GM23338 (cell line): Measurements from ENCODE around the gene MRPL22. TPM values are rescaled to one million over a fixed set of nuclear protein-coding genes. Genes with fewer than 3 reads are reported as not detected.
"Not testable (repeated sequence)": the region's sequence is repeated elsewhere in the genome, so short reads cannot be mapped to it uniquely, and the experiment has no call there.

Experiments used
- ATAC-seq: fragments of 200-7000 bp; cut with Tn5 transposase; 3 replicates; pipeline ENCODE4 v1.9.1; 2020
- DNase-seq: peaks from one replicate; pipeline ENCODE4 v3.0.0-alpha.2; 2015; ENCODE audit warnings: low spot score
- H2AFZ ChIP-seq: fragments of 200-600 bp; sonication (generic); 2 replicates; pipeline ENCODE4 v1.8.0; 2016; ENCODE audit warnings: antibody characterized with exemption, mild to moderate bottlenecking, moderate library complexity
- H3F3A ChIP-seq: fragments of 200-600 bp; sonication (generic); replicated peaks from 2 replicates; pipeline ENCODE4 v1.8.0; 2017; ENCODE audit warnings: antibody characterized with exemption, mixed run types, low read depth
- H3K27ac ChIP-seq: fragments of 200-600 bp; sonication (generic); 2 replicates; pipeline ENCODE4 v1.6.1; 2016; ENCODE audit warnings: low read depth
- H3K27me3 ChIP-seq: fragments of 200-600 bp; sonication (generic); 2 replicates; pipeline ENCODE4 v1.8.0; 2016; ENCODE audit warnings: mild to moderate bottlenecking, mixed run types, moderate library complexity; ENCODE audit not compliant: insufficient read depth
- H3K36me3 ChIP-seq: fragments of 200-600 bp; sonication (generic); 2 replicates; pipeline ENCODE4 v1.8.0; 2016; ENCODE audit warnings: mild to moderate bottlenecking; ENCODE audit not compliant: insufficient read depth
- H3K4me1 ChIP-seq: fragments of 200-600 bp; sonication (generic); 2 replicates; pipeline ENCODE4 v1.8.0; 2016; ENCODE audit warnings: mild to moderate bottlenecking, moderate library complexity; ENCODE audit not compliant: insufficient read depth
- H3K4me2 ChIP-seq: fragments of 200-600 bp; sonication (generic); 2 replicates; pipeline ENCODE4 v1.7.1; 2017; ENCODE audit warnings: mixed run types
- H3K4me3 ChIP-seq: fragments of 200-600 bp; sonication (generic); 2 replicates; pipeline ENCODE4 v1.6.1; 2016; ENCODE audit warnings: mixed run types
- H3K79me2 ChIP-seq: fragments of 200-600 bp; sonication (generic); replicated peaks from 2 replicates; pipeline ENCODE4 v1.8.0; 2017; ENCODE audit warnings: mild to moderate bottlenecking; ENCODE audit not compliant: insufficient read depth
- H3K9me2 ChIP-seq: fragments of 200-600 bp; sonication (generic); 2 replicates; pipeline ENCODE4 v1.8.0; 2017; ENCODE audit not compliant: insufficient read depth
- H4K20me1 ChIP-seq: fragments of 200-600 bp; sonication (generic); replicated peaks from 2 replicates; pipeline ENCODE4 v1.8.0; 2017; ENCODE audit warnings: mild to moderate bottlenecking; ENCODE audit not compliant: insufficient read depth
- H3K27ac Mint-ChIP-seq: 2 replicates; pipeline ENCODE4 v1.8.0; 2020; ENCODE audit warnings: inconsistent platforms, mild to moderate bottlenecking, moderate library complexity, mixed read lengths
- H3K27me3 Mint-ChIP-seq: 3 replicates; pipeline ENCODE4 v1.8.0; 2022; ENCODE audit warnings: low read depth, mild to moderate bottlenecking, moderate library complexity, mixed read lengths, inconsistent platforms; ENCODE audit not compliant: insufficient read depth, poor library complexity
- H3K36me3 Mint-ChIP-seq: 3 replicates; pipeline ENCODE4 v1.8.0; 2021; ENCODE audit warnings: low read depth, mild to moderate bottlenecking, inconsistent platforms, moderate library complexity, mixed read lengths
- H3K4me1 Mint-ChIP-seq: 3 replicates; pipeline ENCODE4 v1.8.0; 2020; ENCODE audit warnings: mild to moderate bottlenecking, inconsistent platforms, mixed read lengths
- H3K4me3 Mint-ChIP-seq: 3 replicates; pipeline ENCODE4 v1.8.0; 2021; ENCODE audit warnings: moderate library complexity, mild to moderate bottlenecking, inconsistent platforms, mixed read lengths
- H3K9me3 Mint-ChIP-seq: 3 replicates; pipeline ENCODE4 v1.8.0; 2020; ENCODE audit warnings: moderate library complexity, mild to moderate bottlenecking, inconsistent platforms, mixed read lengths
- EZH2 ChIP-seq: fragments of 200-600 bp; sonication (generic); IDR thresholded peaks from one replicate; pipeline ENCODE4 v1.8.0; 2017; ENCODE audit warnings: antibody characterized with exemption, mild to moderate bottlenecking, low read depth; ENCODE audit not compliant: unreplicated experiment
- NANOG ChIP-seq: IDR thresholded peaks from 2 replicates; pipeline ENCODE4 v1.6.1; 2016; ENCODE audit warnings: antibody characterized with exemption, borderline replicate concordance
- STAT1 ChIP-seq: IDR thresholded peaks from one replicate; pipeline ENCODE4 v1.6.1; 2016; ENCODE audit warnings: antibody characterized with exemption; ENCODE audit not compliant: unreplicated experiment
- polyA plus RNA-seq: library from polyadenylated mRNA; unstranded; fragments of >200 nt; fragmentation: Nextera tagmentation; extraction: Ambion mirVana; gene quantifications from 2 replicates; pipeline ENCODE4 v1.2.1, GENCODE V29; 2016
- total RNA-seq: library from RNA; depleted of rRNA; stranded (reverse); fragments of >200 nt; shearing (Covaris generic); gene quantifications from 2 replicates; pipeline ENCODE4 v1.2.3, GENCODE V29; 2014
- TF ChIP-seq, protein P1 (sequence below): fragments of 250-450 bp; sonication (Bioruptor Pico); IDR thresholded peaks from 2 replicates; pipeline ENCODE4 v1.5.0; 2020; ENCODE audit warnings: mild to moderate bottlenecking, moderate library complexity
- TF ChIP-seq, protein P2 (sequence below): IDR thresholded peaks from 2 replicates; pipeline ENCODE4 v1.6.1; 2016; ENCODE audit warnings: antibody characterized with exemption

The MRPL22 gene
- total and polyA plus RNA-seq, 2 experiments from 2014 or later: 32.1 to 256 TPM

DNA sequence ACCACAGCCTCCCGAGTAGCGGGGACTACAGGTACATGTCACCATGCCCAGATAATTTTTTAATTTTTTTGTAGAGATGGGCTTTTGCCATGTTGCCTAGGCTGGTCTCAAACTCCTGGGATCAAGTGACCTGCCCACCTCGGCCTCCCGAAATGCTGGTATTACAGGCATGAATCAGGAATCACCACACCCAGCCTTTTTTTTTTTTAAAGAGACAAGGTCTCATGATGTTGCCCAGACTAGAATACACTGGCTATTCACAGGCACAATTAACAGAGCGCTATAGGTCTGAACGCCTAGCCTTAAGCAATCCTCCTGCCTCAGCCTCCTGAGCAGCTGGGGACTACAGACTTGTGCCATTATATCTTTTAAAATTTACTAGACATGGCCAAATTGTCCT is 39.0 kb upstream of the MRPL22 start (continued):
- TF ChIP-seq, protein P1, sequence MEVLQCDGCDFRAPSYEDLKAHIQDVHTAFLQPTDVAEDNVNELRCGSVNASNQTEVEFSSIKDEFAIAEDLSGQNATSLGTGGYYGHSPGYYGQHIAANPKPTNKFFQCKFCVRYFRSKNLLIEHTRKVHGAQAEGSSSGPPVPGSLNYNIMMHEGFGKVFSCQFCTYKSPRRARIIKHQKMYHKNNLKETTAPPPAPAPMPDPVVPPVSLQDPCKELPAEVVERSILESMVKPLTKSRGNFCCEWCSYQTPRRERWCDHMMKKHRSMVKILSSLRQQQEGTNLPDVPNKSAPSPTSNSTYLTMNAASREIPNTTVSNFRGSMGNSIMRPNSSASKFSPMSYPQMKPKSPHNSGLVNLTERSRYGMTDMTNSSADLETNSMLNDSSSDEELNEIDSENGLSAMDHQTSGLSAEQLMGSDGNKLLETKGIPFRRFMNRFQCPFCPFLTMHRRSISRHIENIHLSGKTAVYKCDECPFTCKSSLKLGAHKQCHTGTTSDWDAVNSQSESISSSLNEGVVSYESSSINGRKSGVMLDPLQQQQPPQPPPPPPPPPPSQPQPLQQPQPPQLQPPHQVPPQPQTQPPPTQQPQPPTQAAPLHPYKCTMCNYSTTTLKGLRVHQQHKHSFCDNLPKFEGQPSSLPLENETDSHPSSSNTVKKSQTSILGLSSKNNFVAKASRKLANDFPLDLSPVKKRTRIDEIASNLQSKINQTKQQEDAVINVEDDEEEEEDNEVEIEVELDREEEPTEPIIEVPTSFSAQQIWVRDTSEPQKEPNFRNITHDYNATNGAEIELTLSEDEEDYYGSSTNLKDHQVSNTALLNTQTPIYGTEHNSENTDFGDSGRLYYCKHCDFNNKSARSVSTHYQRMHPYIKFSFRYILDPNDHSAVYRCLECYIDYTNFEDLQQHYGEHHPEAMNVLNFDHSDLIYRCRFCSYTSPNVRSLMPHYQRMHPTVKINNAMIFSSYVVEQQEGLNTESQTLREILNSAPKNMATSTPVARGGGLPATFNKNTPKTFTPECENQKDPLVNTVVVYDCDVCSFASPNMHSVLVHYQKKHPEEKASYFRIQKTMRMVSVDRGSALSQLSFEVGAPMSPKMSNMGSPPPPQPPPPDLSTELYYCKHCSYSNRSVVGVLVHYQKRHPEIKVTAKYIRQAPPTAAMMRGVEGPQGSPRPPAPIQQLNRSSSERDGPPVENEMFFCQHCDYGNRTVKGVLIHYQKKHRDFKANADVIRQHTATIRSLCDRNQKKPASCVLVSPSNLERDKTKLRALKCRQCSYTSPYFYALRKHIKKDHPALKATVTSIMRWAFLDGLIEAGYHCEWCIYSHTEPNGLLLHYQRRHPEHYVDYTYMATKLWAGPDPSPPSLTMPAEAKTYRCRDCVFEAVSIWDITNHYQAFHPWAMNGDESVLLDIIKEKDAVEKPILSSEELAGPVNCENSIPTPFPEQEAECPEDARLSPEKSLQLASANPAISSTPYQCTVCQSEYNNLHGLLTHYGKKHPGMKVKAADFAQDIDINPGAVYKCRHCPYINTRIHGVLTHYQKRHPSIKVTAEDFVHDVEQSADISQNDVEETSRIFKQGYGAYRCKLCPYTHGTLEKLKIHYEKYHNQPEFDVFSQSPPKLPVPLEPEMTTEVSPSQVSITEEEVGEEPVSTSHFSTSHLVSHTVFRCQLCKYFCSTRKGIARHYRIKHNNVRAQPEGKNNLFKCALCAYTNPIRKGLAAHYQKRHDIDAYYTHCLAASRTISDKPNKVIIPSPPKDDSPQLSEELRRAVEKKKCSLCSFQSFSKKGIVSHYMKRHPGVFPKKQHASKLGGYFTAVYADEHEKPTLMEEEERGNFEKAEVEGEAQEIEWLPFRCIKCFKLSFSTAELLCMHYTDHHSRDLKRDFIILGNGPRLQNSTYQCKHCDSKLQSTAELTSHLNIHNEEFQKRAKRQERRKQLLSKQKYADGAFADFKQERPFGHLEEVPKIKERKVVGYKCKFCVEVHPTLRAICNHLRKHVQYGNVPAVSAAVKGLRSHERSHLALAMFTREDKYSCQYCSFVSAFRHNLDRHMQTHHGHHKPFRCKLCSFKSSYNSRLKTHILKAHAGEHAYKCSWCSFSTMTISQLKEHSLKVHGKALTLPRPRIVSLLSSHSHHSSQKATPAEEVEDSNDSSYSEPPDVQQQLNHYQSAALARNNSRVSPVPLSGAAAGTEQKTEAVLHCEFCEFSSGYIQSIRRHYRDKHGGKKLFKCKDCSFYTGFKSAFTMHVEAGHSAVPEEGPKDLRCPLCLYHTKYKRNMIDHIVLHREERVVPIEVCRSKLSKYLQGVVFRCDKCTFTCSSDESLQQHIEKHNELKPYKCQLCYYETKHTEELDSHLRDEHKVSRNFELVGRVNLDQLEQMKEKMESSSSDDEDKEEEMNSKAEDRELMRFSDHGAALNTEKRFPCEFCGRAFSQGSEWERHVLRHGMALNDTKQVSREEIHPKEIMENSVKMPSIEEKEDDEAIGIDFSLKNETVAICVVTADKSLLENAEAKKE: no peak
- TF ChIP-seq, protein P2, sequence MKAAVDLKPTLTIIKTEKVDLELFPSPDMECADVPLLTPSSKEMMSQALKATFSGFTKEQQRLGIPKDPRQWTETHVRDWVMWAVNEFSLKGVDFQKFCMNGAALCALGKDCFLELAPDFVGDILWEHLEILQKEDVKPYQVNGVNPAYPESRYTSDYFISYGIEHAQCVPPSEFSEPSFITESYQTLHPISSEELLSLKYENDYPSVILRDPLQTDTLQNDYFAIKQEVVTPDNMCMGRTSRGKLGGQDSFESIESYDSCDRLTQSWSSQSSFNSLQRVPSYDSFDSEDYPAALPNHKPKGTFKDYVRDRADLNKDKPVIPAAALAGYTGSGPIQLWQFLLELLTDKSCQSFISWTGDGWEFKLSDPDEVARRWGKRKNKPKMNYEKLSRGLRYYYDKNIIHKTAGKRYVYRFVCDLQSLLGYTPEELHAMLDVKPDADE: no peak
- TF ChIP-seq NANOG (no peak), EZH2 (no peak), STAT1 (no peak)

DNA sequence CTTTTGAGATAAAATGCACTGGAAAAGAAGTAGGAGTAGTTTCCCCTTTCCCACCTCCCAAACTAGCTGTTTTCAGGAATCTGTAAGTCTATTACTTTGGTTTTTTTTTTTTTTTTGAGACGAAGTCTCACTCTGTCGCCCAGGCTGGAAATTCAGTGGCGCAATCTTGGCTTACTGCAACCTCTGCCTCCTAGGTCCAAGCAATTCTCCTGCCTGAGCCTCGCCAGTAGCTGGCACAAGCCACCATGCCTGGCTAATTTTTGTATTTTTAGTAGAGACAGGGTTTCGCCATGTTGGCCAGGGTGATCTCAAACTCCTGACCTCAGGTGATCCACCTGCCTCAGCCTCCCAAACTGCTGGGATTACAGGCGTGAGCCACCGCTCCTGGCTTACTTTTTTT is 35.3 kb upstream of the MRPL22 start:
- not testable (repeated sequence) for H3K4me2 ChIP-seq, H3K4me3 Mint-ChIP-seq, H4K20me1 ChIP-seq, H3K9me3 Mint-ChIP-seq, H3K4me3 ChIP-seq, ATAC-seq, H3K27ac Mint-ChIP-seq, H3K27me3 ChIP-seq, H3K4me1 ChIP-seq, H3K27ac ChIP-seq, DNase-seq, H3K4me1 Mint-ChIP-seq, H2AFZ ChIP-seq, H3F3A ChIP-seq, H3K9me2 ChIP-seq, H3K79me2 ChIP-seq, H3K27me3 Mint-ChIP-seq
- H3K36me3 ChIP-seq: peaks cover 55% of the 10 kb centered on the region; the same call in 1 of the 2 replicates
- H3K36me3 Mint-ChIP-seq: peaks cover 80% of the 10 kb centered on the region
